OCI-LY3 (cell line): ENCODE results near the gene CD38.

ENCODE experiments used
- H2AFZ ChIP-seq: fragments of 200-600, 300-600 bp; shearing (Covaris generic); 2 replicates; pipeline ENCODE4 v1.6.0; 2014; ENCODE audit warnings: antibody characterized with exemption, low read depth, low read length
- H3K27ac ChIP-seq: fragments of 200-600, 300-600 bp; sonication (generic); 2 replicates; pipeline ENCODE4 v1.5.1; 2014; ENCODE audit warnings: mild to moderate bottlenecking, low read length, moderate library complexity, mixed read lengths
- H3K27me3 ChIP-seq: fragments of 200-600, 300-600 bp; sonication (generic); 2 replicates; pipeline ENCODE4 v1.6.1; 2014; ENCODE audit warnings: low read depth, low read length, mixed read lengths
- H3K36me3 ChIP-seq: fragments of 200-600, 300-600 bp; sonication (generic); replicated peaks from 2 replicates; pipeline ENCODE3; 2014; ENCODE audit warnings: low read depth, low read length, mixed read lengths
- H3K4me1 ChIP-seq: fragments of 300-600, 200-600 bp; sonication (generic); 2 replicates; pipeline ENCODE4 v1.6.1; 2014; ENCODE audit warnings: low read length, mixed read lengths
- H3K4me2 ChIP-seq: fragments of 200-600, 300-600 bp; sonication (generic); 2 replicates; pipeline ENCODE4 v1.6.1; 2014; ENCODE audit warnings: low read length, mixed read lengths
- H3K4me3 ChIP-seq: fragments of 300-600, 200-600 bp; sonication (generic); 2 replicates; pipeline ENCODE4 v1.5.1; 2014; ENCODE audit warnings: antibody characterized with exemption, mild to moderate bottlenecking, low read length, moderate library complexity
- H3K79me2 ChIP-seq: fragments of 300-600, 200-600 bp; shearing (Covaris generic); 2 replicates; pipeline ENCODE4 v1.6.1; 2014; ENCODE audit warnings: mild to moderate bottlenecking, low read length, mixed read lengths
- H3K9ac ChIP-seq: fragments of 300-600, 200-600 bp; shearing (Covaris generic); 2 replicates; pipeline ENCODE4 v1.6.0; 2014; ENCODE audit warnings: mild to moderate bottlenecking, low read length, moderate library complexity
- H3K9me3 ChIP-seq: fragments of 200-600, 300-600 bp; shearing (Covaris generic); 2 replicates; pipeline ENCODE4 v1.6.1; 2014; ENCODE audit warnings: low read length, mixed read lengths; ENCODE audit not compliant: insufficient read depth
- H4K20me1 ChIP-seq: fragments of 200-600, 300-600 bp; sonication (generic); 2 replicates; pipeline ENCODE4 v1.6.1; 2016; ENCODE audit warnings: low read length, mixed read lengths; ENCODE audit not compliant: insufficient read depth
- EZH2phosphoT487 ChIP-seq: fragments of 200-600 bp; shearing (Covaris generic); IDR thresholded peaks from 2 replicates; pipeline ENCODE4 v1.6.1; 2018; ENCODE audit warnings: antibody characterized with exemption, mixed run types, low read depth
- TF ChIP-seq, protein P1 (sequence below): fragments of 200-600, 300-600 bp; sonication (generic); IDR thresholded peaks from 2 replicates; pipeline ENCODE4 v1.5.1; 2014; ENCODE audit warnings: antibody characterized with exemption, low read length, low read depth

Gene CD38

DNA sequence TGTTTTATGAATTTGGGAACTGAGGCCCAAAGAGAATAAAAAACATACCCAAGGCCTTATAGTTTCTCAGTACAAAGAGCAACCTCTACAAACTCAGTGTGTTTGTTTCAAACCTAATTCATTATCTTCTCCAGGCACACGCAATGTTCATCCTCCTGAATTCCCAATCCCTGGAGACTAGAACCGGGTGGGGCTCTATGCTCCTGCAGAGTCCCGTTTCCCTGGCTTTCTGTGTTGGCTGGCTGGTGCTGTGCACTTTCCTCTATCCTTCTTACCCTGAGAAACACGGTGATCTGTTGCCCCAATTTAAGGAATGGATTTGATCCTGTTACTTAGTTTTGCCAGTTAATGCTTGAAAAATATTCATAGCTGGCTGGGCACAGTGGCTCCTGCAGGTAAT is 96.5 kb downstream of the CD38 start:
- no peaks in the 10 kb centered on the region for H4K20me1 ChIP-seq

DNA sequence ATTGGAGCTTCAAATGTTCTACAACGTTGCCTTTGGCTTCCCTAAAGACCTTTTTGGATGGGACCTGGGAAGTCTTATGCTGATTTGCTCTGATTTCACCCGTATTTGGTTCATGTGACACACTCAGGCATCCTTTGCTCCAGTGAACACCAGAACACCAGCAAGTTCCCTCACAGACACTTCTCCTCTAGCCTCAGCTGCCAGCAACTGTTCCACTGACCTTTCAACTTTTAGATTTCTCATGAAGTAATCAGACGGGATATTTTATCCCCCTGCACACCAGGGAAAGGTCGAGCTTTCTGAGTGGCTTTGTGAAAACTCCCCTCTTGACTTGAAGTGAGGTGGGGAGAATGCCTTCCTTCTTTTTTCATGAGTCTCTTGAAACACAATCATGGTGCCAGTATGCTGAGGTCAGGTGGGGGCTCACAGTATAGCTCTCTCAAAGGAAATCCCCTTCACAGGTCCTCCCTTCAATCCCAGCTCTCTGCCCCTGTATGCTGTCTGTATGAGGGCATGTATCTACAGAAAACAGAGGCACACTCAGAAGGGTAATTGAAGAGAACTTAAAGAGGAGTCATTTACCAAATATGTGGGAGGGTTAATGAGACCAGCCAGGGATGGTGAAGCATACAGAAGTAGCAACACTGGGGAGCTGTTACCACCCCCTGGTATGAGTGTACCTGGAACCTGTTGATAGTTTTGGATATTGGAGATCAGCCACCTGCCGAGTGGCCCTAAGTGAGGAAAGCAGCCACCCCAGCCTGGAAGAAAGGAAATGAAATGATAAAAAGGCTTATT is 97.7 kb downstream of the CD38 start:
- H3K4me2 ChIP-seq: no peak overlapping the region
- H3K4me3 ChIP-seq: no peak overlapping the region
- no peaks in the 10 kb centered on the region for H3K27me3 ChIP-seq
- H3K79me2 ChIP-seq: no peaks in the 10 kb centered on the region
- H3K9me3 ChIP-seq: no peaks in the 10 kb centered on the region; the same call in 1 of the 2 replicates
- TF ChIP-seq, protein P1, sequence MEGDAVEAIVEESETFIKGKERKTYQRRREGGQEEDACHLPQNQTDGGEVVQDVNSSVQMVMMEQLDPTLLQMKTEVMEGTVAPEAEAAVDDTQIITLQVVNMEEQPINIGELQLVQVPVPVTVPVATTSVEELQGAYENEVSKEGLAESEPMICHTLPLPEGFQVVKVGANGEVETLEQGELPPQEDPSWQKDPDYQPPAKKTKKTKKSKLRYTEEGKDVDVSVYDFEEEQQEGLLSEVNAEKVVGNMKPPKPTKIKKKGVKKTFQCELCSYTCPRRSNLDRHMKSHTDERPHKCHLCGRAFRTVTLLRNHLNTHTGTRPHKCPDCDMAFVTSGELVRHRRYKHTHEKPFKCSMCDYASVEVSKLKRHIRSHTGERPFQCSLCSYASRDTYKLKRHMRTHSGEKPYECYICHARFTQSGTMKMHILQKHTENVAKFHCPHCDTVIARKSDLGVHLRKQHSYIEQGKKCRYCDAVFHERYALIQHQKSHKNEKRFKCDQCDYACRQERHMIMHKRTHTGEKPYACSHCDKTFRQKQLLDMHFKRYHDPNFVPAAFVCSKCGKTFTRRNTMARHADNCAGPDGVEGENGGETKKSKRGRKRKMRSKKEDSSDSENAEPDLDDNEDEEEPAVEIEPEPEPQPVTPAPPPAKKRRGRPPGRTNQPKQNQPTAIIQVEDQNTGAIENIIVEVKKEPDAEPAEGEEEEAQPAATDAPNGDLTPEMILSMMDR: no peak
- TF ChIP-seq EZH2phosphoT487: no peak
- no peaks in the 10 kb centered on the region for H4K20me1 ChIP-seq
- no peak overlapping the region; the same call in 1 of the 2 replicates for H2AFZ ChIP-seq
- H3K27ac ChIP-seq: no peak overlapping the region
- no peaks in the 10 kb centered on the region for H3K36me3 ChIP-seq
- peaks cover 5% of the 10 kb centered on the region; the same call in 1 of the 2 replicates for H3K4me1 ChIP-seq
- no peak overlapping the region for H3K9ac ChIP-seq

More for the DNA sequence above, 96.5 kb downstream of the CD38 start:
- H3K27ac ChIP-seq: no peak overlapping the region
- no peaks in the 10 kb centered on the region; the same call in 1 of the 2 replicates for H3K9me3 ChIP-seq
- H3K27me3 ChIP-seq: no peaks in the 10 kb centered on the region
- H3K4me3 ChIP-seq: no peak overlapping the region
- TF ChIP-seq, protein P1: no peak
- no peak for TF ChIP-seq EZH2phosphoT487
- H3K79me2 ChIP-seq: no peaks in the 10 kb centered on the region
- no peaks in the 10 kb centered on the region for H3K36me3 ChIP-seq
- H2AFZ ChIP-seq: no peak overlapping the region
- peaks cover 5% of the 10 kb centered on the region; the same call in 1 of the 2 replicates for H3K4me1 ChIP-seq
- no peak overlapping the region for H3K9ac ChIP-seq
- no peak overlapping the region for H3K4me2 ChIP-seq

DNA sequence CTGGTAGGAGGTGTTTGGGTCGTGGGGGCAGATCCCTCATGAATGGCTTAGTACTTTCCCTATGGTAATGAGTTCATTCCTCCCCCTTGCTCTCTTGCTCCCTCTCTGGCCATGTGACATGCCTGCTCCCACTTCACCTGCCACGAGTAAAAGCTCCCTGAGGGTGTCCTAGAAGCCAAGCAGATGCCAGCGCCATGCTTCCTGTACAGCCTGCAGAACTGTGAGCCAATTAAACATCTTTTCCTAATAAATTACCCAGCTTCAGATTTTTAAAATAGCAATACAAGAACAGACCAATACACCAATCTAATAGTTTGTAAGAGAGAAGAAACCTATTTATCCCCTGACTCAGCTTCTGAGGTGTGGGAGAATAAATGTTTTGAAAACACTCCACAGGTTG is 99.9 kb downstream of the CD38 start:
- Histone ChIP-seq H3K4me3 (no peak overlapping the region), H3K9ac (no peak overlapping the region), H3K27me3 (no peaks in the 10 kb centered on the region), H2AFZ (no peak overlapping the region), H3K27ac (no peak overlapping the region), H4K20me1 (no peaks in the 10 kb centered on the region), H3K36me3 (no peaks in the 10 kb centered on the region), H3K79me2 (no peaks in the 10 kb centered on the region), H3K4me1 (peaks cover 12% of the 10 kb centered on the region), H3K4me2 (no peak overlapping the region), H3K9me3 (no peaks in the 10 kb centered on the region; the same call in 1 of the 2 replicates)
- no peak for TF ChIP-seq EZH2phosphoT487
- TF ChIP-seq, protein P1: no peak

DNA sequence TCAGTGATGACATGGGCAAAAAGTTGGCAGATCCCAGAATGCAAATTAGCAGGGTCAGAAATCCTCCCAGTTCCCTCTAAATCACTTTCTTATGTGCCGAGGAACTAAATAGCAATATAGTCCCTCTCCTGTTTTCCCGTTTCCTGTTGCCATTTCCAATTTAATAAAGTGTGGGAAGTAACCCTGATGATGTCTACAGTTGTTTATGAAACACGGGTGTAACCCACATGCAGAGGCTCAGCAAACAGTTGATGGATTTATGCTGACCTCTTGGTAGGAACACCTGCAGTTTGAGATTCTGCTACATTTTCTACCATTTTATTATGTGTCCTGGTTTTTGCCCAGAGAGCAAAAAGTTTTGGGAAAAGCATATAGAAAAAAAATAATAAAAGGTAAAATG is 103.7 kb downstream of the CD38 start:
- no peak overlapping the region for H3K9ac ChIP-seq
- no peaks in the 10 kb centered on the region for H3K79me2 ChIP-seq
- H3K36me3 ChIP-seq: no peaks in the 10 kb centered on the region
- no peak overlapping the region for H3K27ac ChIP-seq
- no peaks in the 10 kb centered on the region; the same call in 1 of the 2 replicates for H3K9me3 ChIP-seq
- TF ChIP-seq, protein P1: no peak
- H3K4me2 ChIP-seq: no peak overlapping the region
- no peaks in the 10 kb centered on the region for H4K20me1 ChIP-seq
- no peak overlapping the region for H2AFZ ChIP-seq
- no peak overlapping the region for H3K4me3 ChIP-seq
- H3K27me3 ChIP-seq: peaks cover 5% of the 10 kb centered on the region; the same call in 1 of the 2 replicates
- H3K4me1 ChIP-seq: peaks cover 7% of the 10 kb centered on the region
